LoVo (cell line): ENCODE data around the gene LOX.
"Not testable (repeated sequence)": the region's sequence is repeated elsewhere in the genome, so short reads cannot be mapped to it uniquely, and the experiment has no call there.

Source experiments
- DNase-seq: peaks from one replicate; pipeline ENCODE4 v3.0.0-alpha.2; 2016; ENCODE audit warnings: low spot score

The LOX gene

DNA sequence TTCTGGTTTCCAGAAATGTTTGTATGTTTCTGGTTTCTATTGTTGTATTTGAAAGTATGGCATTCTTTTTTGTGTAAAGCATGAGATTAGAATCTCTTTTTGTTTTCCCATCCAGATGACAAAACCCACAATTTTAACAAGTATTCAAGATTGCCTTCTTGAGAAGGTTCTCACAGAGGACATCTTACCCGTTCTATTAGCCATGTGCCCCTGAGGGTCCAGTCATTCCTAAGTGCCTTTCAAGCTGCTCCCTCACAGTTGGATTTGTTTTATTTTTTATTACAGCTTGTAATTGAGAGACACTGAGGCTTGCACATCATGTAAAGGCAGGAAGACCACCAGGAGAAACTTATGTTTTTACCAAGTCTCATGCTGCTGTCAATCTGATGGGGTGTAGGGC lies 19.3 kb upstream of the LOX start:
- DNase-seq: no peak

DNA sequence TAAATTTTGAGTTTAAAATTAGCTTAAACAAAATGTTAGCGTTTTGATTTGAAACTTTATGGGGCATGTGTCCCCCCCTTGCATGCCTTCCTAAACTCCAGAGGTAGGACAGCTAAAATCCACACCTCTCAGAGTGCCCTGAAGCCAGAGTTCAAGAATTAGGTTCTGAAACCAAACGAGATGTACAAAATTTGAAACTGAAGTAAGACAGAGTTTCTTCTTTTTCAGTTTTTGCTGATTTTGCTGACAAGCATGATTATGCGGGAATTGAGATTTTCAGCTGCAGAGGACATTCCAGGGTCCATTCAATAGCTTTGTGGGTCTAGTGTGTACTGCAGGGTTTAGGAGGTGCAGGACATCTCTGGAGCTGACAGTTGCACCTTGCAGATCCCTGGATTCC lies 17.1 kb upstream of the LOX start:
- no peak for DNase-seq

DNA sequence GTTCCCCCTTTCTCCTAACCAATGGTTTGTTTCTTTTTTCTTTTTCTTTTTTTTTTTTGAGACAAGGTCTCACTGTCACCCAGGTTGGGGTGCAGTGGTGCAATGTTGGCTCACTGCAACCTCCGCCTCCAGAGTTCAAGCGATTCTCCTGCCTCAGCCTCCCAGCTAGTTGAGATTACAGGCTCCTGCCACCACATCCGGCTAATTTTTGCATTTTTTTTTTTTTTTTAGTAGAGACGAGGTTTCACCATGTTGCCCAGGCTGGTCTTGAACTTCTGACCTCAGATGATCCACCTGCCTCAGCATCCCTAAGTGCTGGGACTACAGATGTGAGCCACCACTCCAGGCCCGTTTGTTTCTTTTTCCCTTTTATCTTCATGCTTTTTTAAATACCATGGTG lies 16.2 kb upstream of the LOX start:
- DNase-seq: not testable (repeated sequence)

DNA sequence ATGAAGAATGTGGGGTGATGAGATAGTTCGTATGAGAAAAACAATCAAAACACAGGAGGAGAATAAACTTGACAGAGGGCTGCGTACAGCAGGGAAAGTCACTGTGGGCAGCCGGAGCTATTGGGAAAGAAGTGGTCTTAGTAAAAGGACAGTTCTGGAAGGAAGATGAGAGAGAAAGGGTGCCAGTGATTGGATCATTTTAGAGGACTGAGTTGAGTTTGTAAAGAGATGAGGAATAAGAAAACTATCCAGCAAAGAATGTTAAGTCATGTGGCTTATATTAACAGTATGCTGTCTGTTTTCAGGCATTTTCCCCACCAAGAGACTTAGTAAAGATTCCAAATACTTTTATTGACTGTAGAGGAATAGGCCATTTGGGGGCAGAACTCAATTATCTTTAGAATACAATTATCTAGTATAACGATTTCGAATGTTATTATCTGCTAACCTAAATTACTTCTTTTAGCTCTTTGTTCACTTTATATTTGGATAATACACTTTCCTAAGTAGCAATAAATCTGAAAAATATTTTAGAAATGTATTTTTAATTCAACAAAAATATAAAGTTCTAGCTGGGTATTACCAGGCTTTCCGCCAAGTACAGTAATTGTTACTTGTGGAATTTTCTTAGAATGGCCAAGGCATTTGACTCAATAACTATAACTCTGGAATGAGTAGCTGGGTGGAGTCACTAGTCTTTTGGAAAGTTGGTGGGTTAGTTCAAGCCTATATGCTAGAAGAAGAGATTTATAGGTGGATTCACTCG lies 15.5 kb upstream of the LOX start:
- no peak for DNase-seq

DNA sequence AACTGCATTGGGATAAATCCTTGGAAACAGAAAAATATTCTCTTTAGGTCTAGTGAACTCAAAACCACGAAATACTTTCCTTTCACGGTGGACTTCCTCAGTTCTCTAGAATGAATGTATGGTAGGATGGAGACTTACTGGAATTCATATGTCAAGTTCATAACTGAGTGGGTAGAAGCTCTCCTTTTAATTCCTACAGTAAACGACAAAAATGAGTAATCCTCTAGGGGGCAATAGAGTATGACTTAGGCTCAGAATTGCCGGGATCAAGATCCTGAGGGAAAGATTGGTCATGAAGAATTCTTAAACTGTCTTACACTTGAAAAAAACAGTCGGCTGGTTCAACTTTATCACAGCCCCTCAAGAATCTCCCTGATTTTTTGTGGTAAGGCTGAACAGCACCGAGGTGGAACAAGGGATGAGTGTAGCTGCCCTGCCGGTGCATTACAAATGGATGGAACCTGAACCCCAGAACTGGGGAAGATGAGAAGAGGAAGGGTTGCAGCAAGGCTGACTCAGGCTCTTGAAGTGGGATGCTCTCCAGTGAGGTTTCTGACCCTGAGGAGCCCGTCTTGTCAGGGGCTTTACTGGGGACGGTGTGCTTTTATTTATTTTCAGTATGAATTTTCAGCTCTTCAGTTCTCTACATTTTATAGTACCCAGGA lies 14.0 kb upstream of the LOX start:
- peak; percentile 30 for DNase-seq

DNA sequence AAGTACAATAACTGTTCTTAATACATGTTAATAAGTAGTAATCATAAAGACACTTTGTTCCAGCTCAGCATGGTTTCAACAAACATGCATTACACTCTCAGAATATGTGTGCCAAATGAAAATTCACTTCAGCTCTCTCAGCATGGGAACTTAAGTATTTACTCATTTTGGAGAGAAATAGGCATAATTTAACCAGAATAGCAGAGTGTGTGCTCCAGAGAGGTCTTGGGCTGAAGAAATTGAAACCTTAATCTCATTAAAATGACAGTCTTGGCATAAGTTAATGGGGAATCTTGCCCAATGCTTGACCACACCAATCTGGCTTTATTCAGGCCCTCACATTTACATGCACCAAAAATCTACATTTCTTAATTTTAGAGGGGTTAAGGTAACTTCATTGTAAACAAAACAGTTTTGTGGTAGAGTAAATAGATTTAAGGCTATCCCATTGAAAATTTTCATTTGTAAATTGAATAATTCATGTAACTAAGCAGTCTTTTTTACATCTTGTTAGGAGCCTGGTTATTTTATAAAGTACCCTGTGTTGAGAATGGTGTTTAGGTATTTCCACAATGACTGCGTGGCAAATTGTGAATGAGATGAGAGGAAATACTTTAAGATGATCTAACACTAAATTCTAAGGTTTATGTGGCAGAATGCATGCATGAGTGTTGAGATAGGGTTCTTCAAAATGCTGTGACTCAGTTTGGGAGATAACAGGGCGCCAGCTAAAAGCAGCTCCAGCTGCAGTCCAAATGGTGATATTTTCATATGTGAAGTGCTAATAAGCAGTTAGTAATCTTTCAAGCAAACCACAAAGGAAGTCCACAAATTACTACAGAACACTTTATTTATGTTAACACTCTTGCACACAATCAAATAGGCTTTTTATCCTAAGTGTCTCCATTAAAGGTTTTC lies 11.3 kb upstream of the LOX start:
- DNase-seq: no peak

DNA sequence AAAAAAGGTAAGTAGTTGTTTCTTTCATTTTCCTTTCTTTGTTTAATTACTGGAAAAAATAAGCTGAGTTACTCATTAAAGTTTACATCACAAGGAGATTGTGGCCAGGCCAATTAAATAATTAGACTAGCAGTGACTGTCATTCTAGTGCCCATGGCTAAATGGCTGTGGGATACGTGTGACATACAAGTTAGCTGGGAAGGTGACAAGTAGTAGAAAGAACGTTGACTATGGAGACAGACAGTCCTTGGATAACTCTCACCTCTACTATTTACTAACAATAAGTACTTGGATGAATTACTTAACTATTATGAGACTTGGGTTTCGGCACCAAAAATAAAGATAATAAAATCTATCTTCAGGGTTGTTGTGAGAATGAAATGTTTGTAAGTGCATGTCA lies 7.0 kb upstream of the LOX start:
- no peak for DNase-seq

DNA sequence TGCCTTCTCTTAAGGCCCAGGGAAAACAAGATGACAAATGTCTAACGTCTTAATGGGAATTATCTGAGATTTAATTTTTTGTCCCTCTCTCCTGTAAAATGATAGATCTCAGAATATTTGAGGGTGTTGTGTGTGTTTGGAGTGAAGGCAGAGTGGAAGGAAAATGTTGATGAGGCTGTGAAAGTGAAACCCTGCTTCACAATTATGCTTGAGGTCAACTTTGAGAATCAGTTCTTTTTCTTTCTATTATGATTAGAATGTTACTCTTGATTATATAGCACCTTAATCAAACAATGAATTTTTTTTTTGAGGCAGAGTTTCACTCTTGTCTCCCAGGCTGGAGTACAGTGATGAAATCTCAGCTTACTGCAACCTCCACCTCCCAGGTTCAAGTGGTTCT lies 5.5 kb upstream of the LOX start:
- DNase-seq: no peak

DNA sequence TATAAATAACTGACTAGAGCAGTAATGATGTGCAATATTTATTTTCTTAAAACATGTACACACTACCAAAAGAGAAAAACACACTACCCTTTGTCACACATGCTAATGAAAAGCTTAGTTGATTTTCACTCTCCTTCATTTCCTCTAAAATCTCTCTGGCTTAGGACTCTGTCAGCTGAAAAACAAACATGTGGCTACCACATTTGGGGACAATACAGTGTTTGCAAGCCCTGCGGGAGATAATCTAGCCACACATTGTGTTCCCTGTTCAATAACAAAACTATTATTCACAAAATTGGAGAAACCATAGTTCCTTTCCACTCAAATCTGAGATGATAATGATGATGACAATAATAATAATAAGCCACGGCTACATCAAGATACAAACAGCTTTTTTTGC lies 3.5 kb upstream of the LOX start:
- DNase-seq: no peak

DNA sequence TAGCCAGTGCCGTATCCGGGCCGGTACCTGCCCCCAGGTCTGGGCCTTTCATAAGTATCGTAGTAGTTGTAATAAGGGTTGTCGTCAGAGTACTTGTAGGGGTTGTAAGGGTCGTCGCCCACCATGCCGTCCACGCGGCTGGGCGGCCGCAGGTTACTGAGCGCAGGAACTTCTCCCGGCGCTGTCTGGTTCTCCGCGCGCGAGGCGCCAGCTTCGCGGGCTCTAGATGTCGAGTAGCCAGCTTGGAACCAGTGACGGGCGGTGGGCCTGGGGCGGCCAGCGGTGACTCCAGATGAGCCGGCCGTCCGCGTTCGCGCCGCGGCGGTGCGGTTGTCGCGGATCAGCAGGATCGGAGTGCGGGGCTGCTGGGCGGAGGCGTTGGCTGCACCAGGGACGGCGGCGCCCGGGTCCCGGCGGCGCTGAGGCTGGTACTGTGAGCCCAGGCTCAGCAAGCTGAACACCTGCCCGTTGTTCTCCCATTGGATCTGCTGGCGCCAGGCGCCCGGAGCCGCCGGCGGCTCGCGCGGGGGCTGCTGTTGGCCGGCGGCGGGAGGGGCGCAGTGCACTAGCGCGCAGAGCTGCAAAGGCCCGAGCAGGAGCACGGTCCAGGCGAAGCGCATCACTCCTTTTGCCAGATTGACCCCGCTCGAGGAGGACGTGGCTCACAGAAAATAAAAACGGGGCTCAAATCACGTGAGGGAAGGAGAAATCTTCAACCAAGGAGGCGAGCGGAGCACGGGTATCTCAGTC lies 518 bp downstream of the LOX start:
- DNase-seq: no peak

DNA sequence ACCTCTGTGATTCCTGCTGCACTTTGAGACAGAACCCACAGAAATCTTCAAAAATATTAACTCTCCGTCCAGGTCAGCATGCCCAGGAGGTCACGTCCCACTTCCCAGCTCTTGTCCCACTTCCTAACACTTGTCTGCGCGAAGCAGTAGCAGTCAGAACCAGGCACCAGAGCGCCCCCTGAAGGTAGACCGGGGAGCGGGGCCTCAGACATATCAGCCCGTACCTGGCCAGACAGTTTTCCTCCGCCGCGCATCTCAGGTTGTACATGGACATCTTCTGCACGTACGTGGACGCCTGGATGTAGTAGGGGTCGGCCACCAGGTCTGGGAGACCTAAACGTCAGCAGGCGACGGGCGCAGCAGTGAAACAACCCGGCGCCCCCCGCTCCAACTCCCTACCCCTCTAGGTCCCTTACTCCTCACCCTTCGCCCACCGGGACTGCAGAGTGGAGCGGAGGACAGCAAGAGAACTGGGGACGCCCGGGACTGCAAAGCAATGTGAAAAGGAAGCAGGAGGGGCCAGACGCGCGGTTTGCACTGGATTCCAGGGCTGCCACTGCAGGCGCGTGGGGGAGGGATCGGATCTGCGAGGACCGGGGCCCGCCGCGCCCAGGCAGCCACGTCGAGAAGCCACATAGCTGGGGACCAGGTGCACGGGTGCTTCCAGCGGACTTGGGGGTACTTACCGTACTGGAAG lies 1.2 kb downstream of the LOX start:
- DNase-seq: peak; percentile 62

DNA sequence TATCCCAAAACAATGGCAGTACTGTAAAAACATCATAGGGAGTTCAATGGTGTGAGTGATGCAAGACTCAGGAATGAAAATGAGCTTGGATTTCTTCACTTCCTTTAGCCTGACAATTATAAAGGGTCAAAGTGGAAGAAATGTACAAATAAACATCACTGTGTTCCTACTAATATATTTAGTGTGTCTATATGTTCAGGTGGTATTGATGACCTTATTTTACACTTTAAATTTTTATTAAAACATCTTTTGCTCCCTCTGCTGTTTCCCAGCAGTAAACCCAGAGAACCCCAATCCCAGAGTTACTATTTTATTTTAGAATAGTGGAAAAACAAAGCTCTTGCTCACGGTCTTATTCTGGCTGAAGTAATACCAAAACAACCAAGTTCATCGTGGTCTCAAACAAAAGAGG lies 2.0 kb downstream of the LOX start:
- no peak for DNase-seq

DNA sequence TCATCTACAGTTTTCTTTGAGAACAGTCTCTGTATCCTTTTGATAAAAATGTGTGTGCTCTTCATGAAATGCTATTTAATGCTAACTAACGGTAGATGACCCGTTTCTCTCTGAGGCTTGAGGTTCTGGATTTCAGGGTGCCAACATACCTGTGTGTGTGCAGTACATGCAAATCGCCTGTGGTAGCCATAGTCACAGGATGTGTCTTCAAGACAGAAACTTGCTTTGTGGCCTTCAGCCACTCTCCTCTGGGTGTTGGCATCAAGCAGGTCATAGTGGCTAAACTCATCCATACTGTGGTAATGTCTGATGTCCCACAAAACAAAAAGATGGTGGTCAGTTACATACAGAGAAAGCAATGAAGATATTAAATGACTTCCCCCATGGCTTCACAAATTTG lies 4.2 kb downstream of the LOX start:
- no peak for DNase-seq

DNA sequence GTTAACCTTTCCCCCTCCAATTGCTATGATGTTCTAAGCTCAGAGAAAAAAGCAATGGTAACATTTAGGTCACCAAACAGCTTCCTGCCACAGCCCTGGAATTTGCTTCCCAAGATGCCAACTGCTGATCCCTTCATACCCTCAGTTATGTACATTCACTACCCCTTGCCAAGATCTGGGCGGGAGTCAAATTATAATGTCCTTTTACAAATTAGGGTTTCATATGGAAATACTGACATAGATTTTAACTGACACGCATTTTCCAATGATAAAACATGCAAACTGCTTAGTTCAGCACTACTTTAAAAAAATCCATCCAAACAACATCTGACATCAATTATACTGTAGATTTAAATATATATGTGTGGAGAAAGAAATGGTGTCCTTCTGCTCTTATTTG lies 5.0 kb downstream of the LOX start:
- DNase-seq: no peak

DNA sequence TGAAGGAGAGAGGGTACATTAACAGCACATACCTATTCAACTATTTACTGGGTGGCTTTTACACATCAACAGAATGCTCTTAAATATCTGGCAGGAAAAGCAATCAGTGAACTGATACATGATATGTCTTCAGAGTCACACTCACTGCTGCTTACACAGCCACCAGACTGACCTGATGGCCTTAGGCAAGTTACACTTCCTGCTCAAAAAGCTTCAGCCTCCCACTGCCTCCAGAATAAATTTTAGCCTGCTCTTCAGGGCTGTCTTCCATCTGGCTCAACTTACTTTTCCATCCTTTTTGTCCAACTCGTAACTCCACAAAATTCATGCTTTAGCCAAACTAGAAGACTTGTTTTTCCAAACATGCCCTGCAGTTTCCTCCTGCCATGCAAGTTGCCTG lies 10.7 kb downstream of the LOX start:
- DNase-seq: no peak

DNA sequence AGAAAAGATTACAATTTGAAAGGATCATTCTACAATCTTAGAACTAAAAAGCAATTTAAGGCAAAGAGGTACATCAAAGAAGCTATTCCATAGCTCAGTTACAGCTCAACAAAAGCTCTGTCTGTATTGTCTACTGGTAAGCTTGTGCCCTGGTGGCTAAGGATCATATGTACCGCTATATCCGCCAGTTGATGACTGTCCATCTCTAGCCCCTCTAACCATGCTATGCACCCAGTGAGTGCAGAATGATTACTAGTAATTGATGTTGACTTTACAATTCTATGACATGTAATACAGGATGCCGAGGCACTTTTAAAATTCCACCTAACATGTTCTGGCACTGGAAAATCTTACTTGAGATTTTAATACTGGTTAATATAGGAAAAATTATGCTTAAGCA lies 13.1 kb downstream of the LOX start:
- DNase-seq: no peak

DNA sequence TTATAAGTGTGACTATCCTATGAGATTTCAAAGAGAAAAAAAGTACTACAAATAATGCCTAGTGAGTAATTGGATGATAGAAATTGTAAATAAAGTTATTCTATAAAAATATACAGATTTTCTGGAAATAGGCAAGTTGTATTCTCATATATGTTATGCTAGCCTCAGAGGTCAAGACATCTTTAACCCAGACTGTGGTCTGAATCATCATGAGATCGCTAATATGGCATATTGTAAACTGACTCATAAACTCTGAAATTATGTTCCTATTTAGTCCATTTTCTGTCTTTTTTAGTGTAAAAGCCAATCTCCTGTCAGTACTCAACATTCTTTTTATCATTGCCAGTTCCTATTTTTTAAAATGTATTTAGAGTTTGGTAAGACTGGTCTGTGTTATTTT lies 14.2 kb downstream of the LOX start:
- no peak for DNase-seq

DNA sequence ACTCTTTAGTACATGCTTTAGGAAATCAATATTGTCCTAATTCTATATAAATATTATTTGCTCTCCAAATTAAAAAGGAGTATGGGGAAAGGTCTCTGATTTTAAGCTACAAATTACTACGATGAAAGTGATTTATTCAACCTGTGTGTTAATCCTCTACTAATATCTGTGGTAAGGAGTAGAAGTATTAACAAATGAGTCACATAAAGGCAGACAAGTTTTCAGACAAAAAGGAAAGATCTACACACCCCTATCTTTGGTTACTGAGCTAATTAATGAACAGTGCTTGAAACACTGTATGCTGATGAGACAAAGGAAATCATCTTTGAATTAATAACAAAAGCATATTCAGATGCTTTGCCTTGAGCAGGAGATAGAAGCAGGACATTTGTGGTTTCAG lies 15.9 kb downstream of the LOX start:
- DNase-seq: no peak

DNA sequence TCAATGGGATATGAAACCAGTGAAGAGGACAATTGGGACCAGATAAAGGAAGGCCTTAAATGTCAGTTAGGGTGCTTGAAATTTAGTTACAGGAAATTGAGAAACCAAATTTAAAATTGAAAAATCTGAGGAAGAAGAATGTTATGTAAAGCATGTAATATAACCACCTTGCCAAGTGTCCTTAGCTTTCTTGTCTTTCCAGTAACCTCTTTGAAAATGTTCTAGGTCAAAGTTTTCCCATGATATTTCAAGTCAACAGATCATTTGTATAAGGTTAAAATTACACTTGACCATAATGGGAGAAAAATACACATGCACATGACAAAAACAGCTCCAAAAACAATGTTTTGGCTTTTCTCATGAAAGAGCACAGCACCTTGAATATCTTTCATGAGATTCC lies 21.1 kb downstream of the LOX start:
- DNase-seq: no peak

DNA sequence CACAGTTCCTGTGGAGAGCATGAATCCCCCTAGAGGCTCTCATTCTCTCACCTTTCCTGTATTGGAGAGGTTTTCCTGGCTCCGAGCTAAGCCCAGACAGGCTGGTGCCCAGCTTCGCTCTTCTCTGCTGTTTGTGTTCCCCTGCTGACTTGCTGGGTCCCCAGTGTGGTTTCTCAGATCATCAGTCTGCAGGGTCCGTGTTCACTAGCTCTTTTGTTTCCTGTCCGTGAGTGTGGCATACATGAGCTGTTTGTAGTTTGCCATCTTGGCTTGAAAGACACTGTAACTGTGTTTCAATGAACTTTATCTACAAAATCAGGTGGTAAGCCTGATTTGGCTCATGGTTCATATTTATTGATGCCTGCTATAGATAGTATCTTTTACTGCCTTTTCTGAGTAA lies 23.8 kb downstream of the LOX start:
- DNase-seq: no peak
